Germinal center (tissue), 1 donor: ENCODE measurements around the gene SMIM43.
"Not testable (repeated sequence)": the region's sequence is repeated elsewhere in the genome, so short reads cannot be mapped to it uniquely, and the experiment has no call there.

Experiments
- DNase-seq: peaks from one replicate; pipeline ENCODE4 v3.0.0; 2012; ENCODE audit warnings: mixed read lengths, low spot score

SMIM43 gene

DNA sequence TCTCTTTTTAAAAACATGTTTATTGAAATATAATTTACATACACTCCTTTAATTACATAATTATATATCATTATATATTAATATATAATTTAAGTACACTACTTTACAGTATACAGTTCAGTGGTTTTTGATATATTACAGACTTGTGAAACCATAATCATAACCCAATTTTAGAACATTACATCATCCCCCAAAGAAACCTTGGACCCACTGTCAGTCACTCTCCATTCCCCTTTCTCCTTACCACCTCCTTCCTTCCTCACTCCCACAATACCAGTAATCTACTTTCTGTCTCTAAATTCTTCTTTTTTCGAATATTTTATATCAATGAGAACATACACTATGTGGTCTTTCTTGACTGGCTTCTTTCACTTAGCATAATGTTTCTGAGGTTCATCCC, 18.2 kb upstream of the SMIM43 start:
- DNase-seq, result no peak

- DNase-seq, result no peak
These were observed 14.1 kb upstream of the SMIM43 start for GRCh38 chr4:121778991-121779628.

DNA sequence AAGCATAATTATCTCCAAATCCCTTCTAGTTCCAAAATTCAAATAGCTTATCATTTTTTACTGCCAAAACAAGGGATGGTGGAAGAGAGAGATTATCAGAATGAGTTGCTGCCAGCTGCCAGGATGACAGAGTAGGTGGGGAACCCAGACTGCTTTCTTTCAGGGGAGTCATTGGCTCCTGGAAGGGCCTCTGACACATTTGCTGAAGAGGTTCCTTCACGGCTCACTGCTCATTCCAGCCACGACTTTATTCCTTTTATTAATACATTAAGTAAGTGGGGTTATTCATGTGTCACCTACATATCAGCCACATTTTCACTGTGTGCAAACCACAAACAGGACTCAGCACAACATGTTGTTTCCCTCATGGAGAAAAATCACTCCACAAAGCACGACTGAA, 12.7 kb upstream of the SMIM43 start:
- no peak for DNase-seq

GRCh38 chr4:121776610-121777401, 11.8 kb upstream of the SMIM43 start:
- no peak for DNase-seq

GRCh38 chr4:121773883-121774282, 8.9 kb upstream of the SMIM43 start:
- no peak for DNase-seq

GRCh38 chr4:121771869-121772268, 6.9 kb upstream of the SMIM43 start:
- DNase-seq, result no peak

- DNase-seq, result no peak
These were observed 4.4 kb upstream of the SMIM43 start for GRCh38 chr4:121769341-121769740.

DNA sequence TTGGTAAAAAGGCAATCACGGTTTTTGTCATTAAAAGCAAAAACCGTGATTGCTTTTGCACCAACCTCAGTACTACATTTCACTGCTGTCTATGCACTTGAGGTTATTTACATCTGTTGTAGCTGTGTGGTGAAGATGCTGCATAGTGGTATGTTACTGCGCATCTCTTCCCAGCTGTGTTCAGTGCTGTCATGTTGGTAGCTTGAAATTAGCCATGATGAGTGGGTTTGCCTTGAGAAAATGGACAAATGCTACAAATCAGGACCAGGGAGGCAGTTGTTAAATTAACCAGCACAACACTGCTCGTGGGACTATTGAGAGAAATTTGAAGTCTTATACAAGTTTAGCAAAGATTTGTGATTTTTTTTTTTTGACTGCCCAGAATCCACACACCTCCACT, 2.2 kb upstream of the SMIM43 start:
- no peak for DNase-seq

- no peak for DNase-seq
These were observed 1.1 kb upstream of the SMIM43 start for GRCh38 chr4:121765971-121766538.

DNA sequence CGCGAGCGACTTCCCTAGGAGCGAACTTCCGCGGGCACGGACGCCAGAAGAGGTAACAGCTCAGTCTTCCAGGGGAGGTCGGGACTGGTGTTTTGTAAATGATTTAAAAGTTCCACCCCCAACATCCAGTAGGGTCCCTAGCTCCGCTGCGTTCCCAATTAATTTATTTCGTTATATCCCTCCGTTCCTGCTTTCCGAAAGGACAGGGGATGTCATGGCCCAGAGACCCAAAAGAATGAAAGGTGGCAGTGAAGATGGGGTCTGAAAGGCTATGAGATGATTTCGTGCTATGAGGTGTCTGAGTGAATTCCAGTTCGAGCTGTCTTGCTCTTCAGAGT, 373 bp upstream of the SMIM43 start:
- DNase-seq, result no peak

DNA sequence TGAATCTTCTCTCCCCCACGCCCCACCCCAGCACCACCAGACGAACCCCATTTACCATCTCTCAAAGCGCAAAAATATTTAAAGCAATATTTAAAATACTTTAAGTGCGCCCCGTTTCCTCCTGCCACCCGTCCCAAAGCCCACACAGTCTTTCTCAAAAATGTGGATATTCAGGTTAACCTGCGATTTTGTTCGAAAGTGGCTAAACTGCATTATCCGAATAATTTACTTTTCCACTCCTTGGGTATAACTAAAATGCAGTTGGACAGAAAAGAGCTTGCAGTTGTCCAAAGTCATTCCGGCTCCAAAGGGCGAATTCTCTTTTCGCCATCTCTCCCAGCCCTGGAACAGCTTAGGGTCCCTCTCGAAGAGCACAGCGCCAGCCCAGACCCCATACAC, 662 bp downstream of the SMIM43 start:
- no peak for DNase-seq

DNA sequence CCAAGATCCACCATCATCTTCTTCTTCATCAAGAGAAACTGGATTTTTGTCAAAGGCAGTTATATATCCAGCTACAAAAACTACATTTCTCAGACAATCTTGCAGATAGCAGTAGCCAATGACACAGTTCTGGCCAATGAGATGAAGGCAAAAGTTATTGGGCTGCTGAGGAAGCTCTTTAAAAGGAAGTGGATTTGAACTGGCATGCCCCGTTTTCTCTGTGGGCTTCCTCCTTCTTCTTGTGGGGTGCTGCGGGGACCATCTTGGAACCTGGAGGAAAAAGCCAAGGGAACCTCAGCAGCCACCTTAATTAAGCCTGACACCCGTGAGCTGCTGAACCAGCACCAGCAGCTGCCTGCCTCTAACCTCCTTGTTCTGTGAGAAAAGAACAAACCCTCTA, 4.8 kb downstream of the SMIM43 start:
- DNase-seq, result no peak

DNA sequence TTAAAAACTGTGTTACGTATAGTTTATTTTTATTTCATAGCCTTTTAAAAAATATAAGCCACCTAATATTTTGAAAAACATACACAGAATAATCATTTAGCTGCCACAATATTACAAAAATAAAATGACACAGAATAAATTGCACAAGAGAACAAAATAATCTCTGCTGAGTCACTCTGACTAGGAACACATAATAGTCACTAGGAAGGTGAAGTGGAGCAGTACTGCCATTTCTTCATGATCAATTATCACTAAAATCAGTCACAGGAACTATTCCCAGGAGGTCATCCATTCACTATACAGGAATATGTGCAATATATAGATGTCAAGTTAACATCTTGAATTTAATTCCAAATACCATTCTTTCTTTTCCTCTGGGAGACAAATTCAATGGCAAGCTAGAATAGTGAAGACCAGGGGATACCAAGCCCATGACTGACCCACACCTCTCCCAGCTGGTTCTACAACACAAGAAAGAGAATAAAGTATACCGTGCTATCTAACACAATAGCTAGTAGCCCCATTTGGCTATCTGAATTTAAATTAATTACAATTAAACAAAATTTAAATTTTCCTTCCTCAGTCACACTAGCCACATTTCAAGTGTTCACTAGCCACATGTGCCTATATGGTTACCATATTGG, 5.9 kb downstream of the SMIM43 start:
- no peak for DNase-seq

DNA sequence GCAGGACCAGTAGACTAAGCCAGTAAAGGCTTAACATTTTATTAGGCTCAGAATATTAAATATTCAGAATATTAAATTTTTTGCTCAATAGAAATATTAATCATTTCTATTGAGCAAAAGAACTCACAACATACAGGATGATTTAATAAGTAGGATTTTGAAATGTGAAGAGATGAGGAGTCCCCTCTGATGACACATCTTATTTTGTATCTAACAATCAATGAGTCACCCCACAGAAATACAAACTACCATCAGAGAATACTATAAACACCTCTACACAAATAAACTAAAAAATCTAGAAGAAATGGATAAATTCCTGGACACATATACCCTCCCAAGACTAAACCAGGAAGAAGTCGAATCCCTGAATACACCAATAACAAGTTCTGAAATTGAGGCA, 12.8 kb downstream of the SMIM43 start:
- not testable (repeated sequence) for DNase-seq

- DNase-seq, result no peak
These were observed 15.7 kb downstream of the SMIM43 start for GRCh38 chr4:121749225-121749624.

DNA sequence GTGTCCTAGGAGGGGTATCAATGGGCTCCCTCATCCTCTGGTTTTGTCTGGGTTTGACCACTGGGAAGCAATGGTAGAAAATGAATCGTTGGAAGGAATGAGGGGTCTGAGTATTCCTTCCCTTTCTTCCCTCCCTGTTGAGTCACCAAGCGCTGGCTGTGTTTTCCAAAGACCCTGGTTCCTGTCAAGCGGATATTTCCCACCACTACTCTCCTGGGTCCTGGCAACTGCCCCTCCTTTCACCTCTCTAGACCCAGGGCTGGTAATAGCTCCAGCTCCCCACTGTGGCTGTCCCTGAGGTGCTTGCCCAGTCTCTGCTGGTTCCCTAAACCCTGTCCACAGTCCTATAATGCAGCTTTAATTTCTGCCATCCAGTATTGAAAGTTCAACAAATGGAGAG, 22.2 kb downstream of the SMIM43 start:
- no peak for DNase-seq

- no peak for DNase-seq
These were observed 23.2 kb downstream of the SMIM43 start for GRCh38 chr4:121741751-121742150.

GRCh38 chr4:121740796-121741409, 24.1 kb downstream of the SMIM43 start:
- DNase-seq, result no peak

DNA sequence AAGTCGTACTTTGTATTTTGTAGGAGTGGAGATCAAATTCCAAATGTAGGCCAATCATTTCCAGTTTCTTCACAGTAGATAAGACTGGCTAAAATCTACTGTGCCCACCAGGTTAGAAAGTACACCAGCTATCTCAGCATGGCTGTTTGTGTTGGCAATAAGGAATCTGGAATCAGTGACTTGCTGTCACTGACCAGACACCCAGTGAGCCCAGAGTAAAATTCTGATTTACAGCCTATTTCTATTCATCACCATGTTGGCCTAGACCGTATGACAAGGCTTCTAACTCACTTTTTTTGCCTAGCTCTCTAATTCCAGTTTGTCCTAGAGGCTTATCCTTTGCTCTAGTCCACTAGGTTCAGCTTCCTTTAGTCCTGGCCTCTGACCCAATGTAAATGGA, 25.4 kb downstream of the SMIM43 start:
- no peak for DNase-seq

GRCh38 chr4:121738780-121739535, 26.0 kb downstream of the SMIM43 start:
- no peak for DNase-seq

- DNase-seq, result no peak
These were observed 27.0 kb downstream of the SMIM43 start for GRCh38 chr4:121737846-121738554.
